Smooth muscle cell (in vitro differentiated cells): ENCODE results near the gene GPRC5B. TPM values are rescaled to one million over a fixed set of nuclear protein-coding genes. Genes with fewer than 3 reads are reported as not detected.
A peak's percentile ranks its signal among the peaks of the same experiment; 100 is the strongest.

Source experiments
- DNase-seq: peaks from one replicate; lab custom pipeline; 2025; ENCODE audit not compliant: unreplicated experiment; lab: John Stamatoyannopoulos, UW
- H2AFZ ChIP-seq: fragments of 200-600 bp; sonication (generic); 2 replicates; pipeline ENCODE4 v1.6.0; 2016; ENCODE audit warnings: antibody characterized with exemption, low read depth, mild to moderate bottlenecking
- H3F3A ChIP-seq: fragments of 200-600 bp; sonication (generic); 2 replicates; pipeline ENCODE4 v1.6.0; 2017; ENCODE audit warnings: antibody characterized with exemption, low read depth
- H3K27ac ChIP-seq: fragments of 200-600 bp; sonication (generic); 2 replicates; pipeline ENCODE4 v1.5.1; 2016; ENCODE audit warnings: low read depth, mild to moderate bottlenecking
- H3K27me3 ChIP-seq: fragments of 200-600 bp; sonication (generic); 2 replicates; pipeline ENCODE4 v1.6.1; 2016; ENCODE audit warnings: low read depth, mild to moderate bottlenecking
- H3K36me3 ChIP-seq: fragments of 200-600 bp; sonication (generic); 2 replicates; pipeline ENCODE4 v1.5.1; 2016; ENCODE audit warnings: low read depth
- H3K4me1 ChIP-seq: fragments of 200-600 bp; sonication (generic); 2 replicates; pipeline ENCODE4 v1.5.1; 2016; ENCODE audit warnings: low read depth
- H3K4me2 ChIP-seq: fragments of 200-600 bp; sonication (generic); 2 replicates; pipeline ENCODE4 v1.6.0; 2016; ENCODE audit warnings: mild to moderate bottlenecking
- H3K4me3 ChIP-seq: fragments of 200-600 bp; sonication (generic); 2 replicates; pipeline ENCODE4 v1.5.1; 2016; ENCODE audit warnings: mild to moderate bottlenecking
- H3K79me2 ChIP-seq: fragments of 200-600 bp; sonication (generic); 2 replicates; pipeline ENCODE4 v1.6.0; 2016; ENCODE audit warnings: low read depth, mild to moderate bottlenecking
- H3K9ac ChIP-seq: fragments of 200-600 bp; sonication (generic); 2 replicates; pipeline ENCODE4 v1.6.0; 2016; ENCODE audit warnings: low read depth
- H3K9me3 ChIP-seq: fragments of 200-600 bp; sonication (generic); replicated peaks from 2 replicates; pipeline ENCODE4 v1.5.1; 2016; ENCODE audit warnings: low read depth
- H4K20me1 ChIP-seq: fragments of 200-600 bp; sonication (generic); 2 replicates; pipeline ENCODE4 v1.6.0; 2016; ENCODE audit warnings: low read depth
- WGBS: methylation state at CpG from one replicate; pipeline ENCODE4 v1.1.7; 2016; ENCODE audit warnings: low lambda C conversion rate; 5-methylcytosine and 5-hydroxymethylcytosine counted together
- polyA plus RNA-seq: library from polyadenylated mRNA; unstranded; fragments of >200 nt; fragmentation: Nextera tagmentation; extraction: Ambion mirVana; gene quantifications from 2 replicates; pipeline ENCODE4 v1.2.1, GENCODE V29; 2016
- total RNA-seq: library from RNA; depleted of rRNA; stranded (reverse); fragments of >200 nt; gene quantifications from 2 replicates; pipeline ENCODE4 v1.2.3, GENCODE V29; 2014
- TF ChIP-seq, protein P1 (sequence below): fragments of 200-600 bp; sonication (generic); IDR thresholded peaks from 2 replicates; pipeline ENCODE4 v1.5.1; 2017; ENCODE audit warnings: borderline replicate concordance, mild to moderate bottlenecking, antibody characterized with exemption; ENCODE audit not compliant: insufficient read depth, poor library complexity, severe bottlenecking

GPRC5B gene
- total and polyA plus RNA-seq, 2 experiments from 2014 or later, result 7.8 to 18.9 TPM

DNA sequence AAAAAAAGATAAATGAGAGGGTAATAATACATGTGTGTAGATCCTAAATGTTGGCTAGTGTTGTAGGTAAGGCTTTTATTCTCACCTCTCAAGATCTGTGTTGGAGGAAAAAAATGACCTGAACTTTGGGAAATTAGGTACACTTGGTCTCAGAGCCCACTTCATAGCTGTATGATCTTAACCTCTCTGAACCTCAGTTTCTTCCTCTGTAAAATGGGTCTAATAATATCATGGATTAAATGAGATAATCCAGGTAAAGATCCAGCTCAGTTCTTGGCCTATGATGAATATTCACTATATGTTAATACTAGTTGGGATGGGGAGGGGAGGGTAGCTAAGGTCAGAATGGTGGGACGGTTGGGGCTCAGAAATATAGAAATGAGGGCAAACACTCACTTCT lies 24.3 kb upstream of the GPRC5B start:
- H3K27ac ChIP-seq, result no peak overlapping the region
- H3K4me3 ChIP-seq, result no peak overlapping the region
- no peak for DNase-seq
- 100% methylated on average over 1 of the region's 1 CpG for WGBS
- H3K4me2 ChIP-seq, result no peak overlapping the region
- no peaks in the 10 kb centered on the region for H4K20me1 ChIP-seq
- no peaks in the 10 kb centered on the region for H3K36me3 ChIP-seq
- no peaks in the 10 kb centered on the region for H3K9me3 ChIP-seq
- H3K9ac ChIP-seq, result no peak overlapping the region
- TF ChIP-seq, protein P1, sequence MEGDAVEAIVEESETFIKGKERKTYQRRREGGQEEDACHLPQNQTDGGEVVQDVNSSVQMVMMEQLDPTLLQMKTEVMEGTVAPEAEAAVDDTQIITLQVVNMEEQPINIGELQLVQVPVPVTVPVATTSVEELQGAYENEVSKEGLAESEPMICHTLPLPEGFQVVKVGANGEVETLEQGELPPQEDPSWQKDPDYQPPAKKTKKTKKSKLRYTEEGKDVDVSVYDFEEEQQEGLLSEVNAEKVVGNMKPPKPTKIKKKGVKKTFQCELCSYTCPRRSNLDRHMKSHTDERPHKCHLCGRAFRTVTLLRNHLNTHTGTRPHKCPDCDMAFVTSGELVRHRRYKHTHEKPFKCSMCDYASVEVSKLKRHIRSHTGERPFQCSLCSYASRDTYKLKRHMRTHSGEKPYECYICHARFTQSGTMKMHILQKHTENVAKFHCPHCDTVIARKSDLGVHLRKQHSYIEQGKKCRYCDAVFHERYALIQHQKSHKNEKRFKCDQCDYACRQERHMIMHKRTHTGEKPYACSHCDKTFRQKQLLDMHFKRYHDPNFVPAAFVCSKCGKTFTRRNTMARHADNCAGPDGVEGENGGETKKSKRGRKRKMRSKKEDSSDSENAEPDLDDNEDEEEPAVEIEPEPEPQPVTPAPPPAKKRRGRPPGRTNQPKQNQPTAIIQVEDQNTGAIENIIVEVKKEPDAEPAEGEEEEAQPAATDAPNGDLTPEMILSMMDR, result no peak
- no peak overlapping the region for H2AFZ ChIP-seq
- no peaks in the 10 kb centered on the region for H3K27me3 ChIP-seq
- H3F3A ChIP-seq, result no peaks in the 10 kb centered on the region
- H3K4me1 ChIP-seq, result no peaks in the 10 kb centered on the region
- no peaks in the 10 kb centered on the region for H3K79me2 ChIP-seq

GRCh38 chr16:19907161-19907992 lies 22.7 kb upstream of the GPRC5B start:
- no peaks in the 10 kb centered on the region for H4K20me1 ChIP-seq
- no peaks in the 10 kb centered on the region for H3K9me3 ChIP-seq
- TF ChIP-seq, protein P1, result peak; percentile 96
- H3K27me3 ChIP-seq, result no peaks in the 10 kb centered on the region
- no peaks in the 10 kb centered on the region for H3K36me3 ChIP-seq
- H3K4me2 ChIP-seq, result peak overlapping the region; percentile 75
- no peaks in the 10 kb centered on the region for H3K4me1 ChIP-seq
- H3F3A ChIP-seq, result no peaks in the 10 kb centered on the region
- peak overlapping the region; percentile 46 for H2AFZ ChIP-seq
- 24% methylated on average over 24 of the region's 24 CpGs for WGBS
- H3K4me3 ChIP-seq, result no peak overlapping the region
- peak; percentile 23 for DNase-seq
- H3K27ac ChIP-seq, result no peak overlapping the region
- H3K9ac ChIP-seq, result no peak overlapping the region
- H3K79me2 ChIP-seq, result no peaks in the 10 kb centered on the region

- H3K36me3 ChIP-seq, result no peaks in the 10 kb centered on the region
- no peaks in the 10 kb centered on the region for H3K4me1 ChIP-seq
- no peak overlapping the region for H3K27ac ChIP-seq
- no peaks in the 10 kb centered on the region for H3K9me3 ChIP-seq
- H3K27me3 ChIP-seq, result no peaks in the 10 kb centered on the region
- no peak overlapping the region for H2AFZ ChIP-seq
- TF ChIP-seq, protein P1, result no peak
- H3K9ac ChIP-seq, result no peak overlapping the region
- H3F3A ChIP-seq, result no peaks in the 10 kb centered on the region
- no peaks in the 10 kb centered on the region for H4K20me1 ChIP-seq
- no peaks in the 10 kb centered on the region for H3K79me2 ChIP-seq
- WGBS, result 88% methylated on average over 7 of the region's 7 CpGs
- DNase-seq, result no peak
- H3K4me3 ChIP-seq, result no peak overlapping the region
- no peak overlapping the region for H3K4me2 ChIP-seq
These were observed 16.5 kb upstream of the GPRC5B start for GRCh38 chr16:19901164-19901563.

GRCh38 chr16:19899605-19899955 lies 14.9 kb upstream of the GPRC5B start:
- no peak overlapping the region for H3K4me2 ChIP-seq
- no peak for DNase-seq
- H3K9me3 ChIP-seq, result no peaks in the 10 kb centered on the region
- WGBS, result 55% methylated on average over 5 of the region's 5 CpGs
- H4K20me1 ChIP-seq, result no peaks in the 10 kb centered on the region
- no peaks in the 10 kb centered on the region for H3K27me3 ChIP-seq
- H3K4me3 ChIP-seq, result no peak overlapping the region
- no peaks in the 10 kb centered on the region for H3K36me3 ChIP-seq
- no peaks in the 10 kb centered on the region for H3K4me1 ChIP-seq
- no peaks in the 10 kb centered on the region for H3K79me2 ChIP-seq
- H3F3A ChIP-seq, result no peaks in the 10 kb centered on the region
- H2AFZ ChIP-seq, result no peak overlapping the region
- no peak overlapping the region for H3K9ac ChIP-seq
- TF ChIP-seq, protein P1, result no peak
- no peak overlapping the region for H3K27ac ChIP-seq
